Measurements from ENCODE around the gene ORM2.

GRCh38 chr9:114371343-114371944 lies 41.8 kb downstream of the ORM2 start:
- TF ChIP-seq CTCF (IDR thresholded peaks at IDR 0.05) (no peak), POLR2A (IDR thresholded peaks at IDR 0.05) (no peak)

Data from esophagus squamous epithelium (tissue), 4 donors.